Urinary bladder (tissue), 4 donors: ENCODE data around the gene AGO1. TPM values are rescaled to one million over a fixed set of nuclear protein-coding genes. Genes with fewer than 3 reads are reported as not detected.

Experiments used
- DNase-seq: peaks from one replicate; pipeline ENCODE4 v3.0.0-alpha.2; 2015; ENCODE audit errors: extremely low spot score
- H3K27ac ChIP-seq: one replicate; pipeline ENCODE4 v1.5.1; 2013; ENCODE audit warnings: low read depth, mild to moderate bottlenecking, moderate library complexity
- H3K36me3 ChIP-seq: one replicate; pipeline ENCODE4 v1.6.1; 2013; ENCODE audit warnings: mild to moderate bottlenecking, moderate library complexity; ENCODE audit not compliant: insufficient read depth
- H3K4me1 ChIP-seq: one replicate; pipeline ENCODE4 v1.6.1; 2013; ENCODE audit warnings: mild to moderate bottlenecking, moderate library complexity; ENCODE audit not compliant: insufficient read depth
- H3K4me3 ChIP-seq: one replicate; pipeline ENCODE4 v1.5.1; 2013; ENCODE audit warnings: low read depth, low read length
- WGBS: extraction: QIAGEN DNeasy Blood & Tissue Kit; methylation state at CpG from one replicate; pipeline ENCODE4 v1.1.7; 2013; 5-methylcytosine and 5-hydroxymethylcytosine counted together
- polyA plus RNA-seq: library from polyadenylated mRNA; stranded (reverse); fragments of 200-250 nt; gene quantifications from one replicate; pipeline ENCODE4 v1.2.3, GENCODE V29; 2013
- total RNA-seq: library from RNA; depleted of rRNA; stranded (reverse); fragments of >200 nt; gene quantifications from one replicate; pipeline ENCODE4 v1.2.3, GENCODE V29; 2014
- donor health status: healthy with polysubstance abuse.
- donor health status: healthy.

AGO1 gene
- total RNA-seq = 10.6 TPM
- 9.4 TPM for polyA plus RNA-seq

DNA sequence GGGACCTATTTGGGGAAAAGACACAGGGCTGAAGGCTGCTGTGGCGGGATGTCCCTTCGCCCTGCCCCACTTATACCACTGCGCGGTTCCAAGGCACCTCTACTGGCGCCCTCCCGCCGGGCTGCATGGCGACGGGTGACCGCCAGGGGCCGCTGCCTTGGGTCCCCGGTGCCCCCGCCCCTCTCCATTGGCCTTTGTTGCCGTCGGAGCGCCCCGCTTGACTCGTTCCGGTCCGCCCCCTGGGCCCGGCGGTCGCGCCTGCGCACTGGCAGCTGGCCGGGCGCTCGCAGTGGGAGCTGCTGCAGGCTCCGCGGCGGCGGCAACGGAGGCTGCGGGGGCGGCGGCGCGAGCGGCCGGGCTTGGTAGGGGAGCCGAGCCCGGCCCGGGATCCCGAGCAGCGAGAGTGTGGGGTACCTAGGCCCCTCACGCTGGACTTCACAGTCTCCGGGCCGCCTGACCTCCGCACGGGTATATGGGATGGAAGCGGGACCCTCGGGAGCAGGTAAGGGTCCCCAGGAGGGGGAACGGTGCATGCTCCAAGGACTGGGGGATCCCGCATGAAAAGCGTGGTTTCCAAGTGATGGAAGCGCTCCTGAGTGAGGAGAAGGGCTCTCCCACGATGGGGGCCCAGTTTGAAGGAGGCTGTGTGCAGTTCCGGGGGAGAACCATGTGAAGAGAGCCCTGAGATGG, at the start of gene AGO1:
Gene AGO1, plus strand, starts transcription at position 265 of the 690 bp plus-strand sequence. Its CDS starts 213 bp downstream, at position 478.
- no peaks in the 10 kb centered on the region for H3K36me3 ChIP-seq
- H3K27ac ChIP-seq = peak within 1 kb of the TSS; percentile 25
- WGBS = under 1% methylated on average over 58 of the region's 58 CpGs
- H3K4me3 ChIP-seq = peak within 1 kb of the TSS; percentile 77
- DNase-seq = peak; percentile 73
- H3K4me1 ChIP-seq = peaks cover 4% of the 10 kb centered on the region

DNA sequence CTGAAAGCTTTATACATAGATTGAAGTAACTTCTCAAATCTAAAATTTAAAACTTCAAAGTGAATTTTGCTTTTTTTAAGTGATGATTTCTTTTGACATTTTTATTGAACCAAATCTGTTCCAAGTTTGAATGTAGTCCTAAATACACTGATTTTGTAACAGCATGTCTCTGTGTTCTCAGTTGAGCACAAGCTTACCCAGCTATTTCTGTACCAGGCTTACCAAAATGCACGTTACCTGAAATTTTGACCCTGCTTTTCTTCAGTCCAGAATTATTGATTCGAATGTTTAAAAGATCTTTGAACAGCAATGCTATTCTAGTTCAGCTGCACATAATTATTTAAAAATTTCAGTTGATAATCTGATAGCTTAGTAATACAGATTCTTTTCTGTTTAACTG, 49.6 kb upstream of the AGO1 start:
- H3K4me1 ChIP-seq = no peaks in the 10 kb centered on the region
- H3K36me3 ChIP-seq = peaks cover 5% of the 10 kb centered on the region
- 94% methylated on average over 2 of the region's 2 CpGs for WGBS
- H3K4me3 ChIP-seq = no peak overlapping the region
- no peak for DNase-seq
- H3K27ac ChIP-seq = no peak overlapping the region

DNA sequence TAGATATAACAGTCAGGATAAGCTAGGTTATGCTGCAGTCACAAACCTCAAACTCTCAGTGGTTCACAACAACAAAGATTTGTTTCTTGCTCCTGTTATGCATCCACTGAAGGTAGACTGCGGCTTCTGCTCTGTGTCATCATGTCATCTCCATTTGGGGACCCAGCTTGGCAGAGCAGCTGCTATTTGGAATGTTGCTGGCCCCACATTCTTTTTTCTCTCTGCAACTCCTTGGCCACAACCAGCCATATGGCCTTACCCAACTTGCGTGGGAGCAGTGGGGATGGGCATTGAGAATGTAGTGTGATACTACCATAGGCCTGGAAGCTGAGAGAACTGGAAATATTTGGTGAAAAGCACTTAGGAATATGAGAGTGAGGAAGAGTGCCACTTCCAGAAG, 48.8 kb upstream of the AGO1 start:
- no peaks in the 10 kb centered on the region for H3K4me1 ChIP-seq
- no peak for DNase-seq
- H3K4me3 ChIP-seq = no peak overlapping the region
- 90% methylated on average over 2 of the region's 2 CpGs for WGBS
- no peak overlapping the region for H3K27ac ChIP-seq
- peaks cover 5% of the 10 kb centered on the region for H3K36me3 ChIP-seq

DNA sequence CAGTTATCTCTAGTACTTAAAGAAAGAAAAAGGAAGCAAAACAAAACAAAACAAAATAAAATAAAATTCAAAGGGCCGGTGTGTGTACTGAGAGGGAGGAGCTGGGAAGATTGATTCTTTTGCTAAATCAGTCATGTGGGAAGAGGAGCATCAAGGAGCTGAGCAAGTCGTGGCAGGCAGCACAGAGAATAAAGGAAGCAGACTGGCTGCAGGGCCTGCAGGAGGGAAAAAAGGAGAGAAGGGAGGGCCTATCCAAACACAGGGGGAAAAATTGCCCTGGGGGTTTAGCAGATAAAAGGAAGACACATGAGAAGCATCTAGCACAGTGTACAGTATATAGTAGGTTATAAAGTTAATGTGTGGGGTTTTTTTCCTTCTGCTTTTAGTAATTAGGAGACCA, 47.6 kb upstream of the AGO1 start:
- Histone ChIP-seq H3K4me3 (no peak overlapping the region), H3K36me3 (peaks cover 5% of the 10 kb centered on the region), H3K4me1 (no peaks in the 10 kb centered on the region), H3K27ac (no peak overlapping the region)
- no peak for DNase-seq
- WGBS = 60% methylated on average over 2 of the region's 2 CpGs

DNA sequence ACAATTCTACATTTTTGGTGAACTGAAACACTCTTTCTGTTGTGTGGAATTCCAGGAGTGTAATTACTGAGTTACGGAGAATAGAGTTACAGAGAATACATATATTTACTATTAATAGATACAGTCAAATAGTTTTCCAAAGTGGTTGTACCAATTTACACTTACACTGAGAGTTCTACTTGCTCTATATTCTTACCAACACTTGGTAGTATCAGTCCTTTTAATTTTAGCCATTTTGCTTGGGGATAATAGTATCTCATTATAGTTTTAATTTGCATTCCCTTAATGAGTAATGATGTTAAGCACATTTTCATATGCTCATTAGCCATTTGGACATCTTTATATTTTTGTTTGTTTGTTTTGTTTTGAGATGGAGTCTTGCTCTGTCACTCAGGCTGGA, 46.3 kb upstream of the AGO1 start:
- no peak for DNase-seq
- no peaks in the 10 kb centered on the region for H3K4me1 ChIP-seq
- no peak overlapping the region for H3K27ac ChIP-seq
- WGBS = 99% methylated on average over 1 of the region's 1 CpG
- peaks cover 5% of the 10 kb centered on the region for H3K36me3 ChIP-seq
- no peak overlapping the region for H3K4me3 ChIP-seq

DNA sequence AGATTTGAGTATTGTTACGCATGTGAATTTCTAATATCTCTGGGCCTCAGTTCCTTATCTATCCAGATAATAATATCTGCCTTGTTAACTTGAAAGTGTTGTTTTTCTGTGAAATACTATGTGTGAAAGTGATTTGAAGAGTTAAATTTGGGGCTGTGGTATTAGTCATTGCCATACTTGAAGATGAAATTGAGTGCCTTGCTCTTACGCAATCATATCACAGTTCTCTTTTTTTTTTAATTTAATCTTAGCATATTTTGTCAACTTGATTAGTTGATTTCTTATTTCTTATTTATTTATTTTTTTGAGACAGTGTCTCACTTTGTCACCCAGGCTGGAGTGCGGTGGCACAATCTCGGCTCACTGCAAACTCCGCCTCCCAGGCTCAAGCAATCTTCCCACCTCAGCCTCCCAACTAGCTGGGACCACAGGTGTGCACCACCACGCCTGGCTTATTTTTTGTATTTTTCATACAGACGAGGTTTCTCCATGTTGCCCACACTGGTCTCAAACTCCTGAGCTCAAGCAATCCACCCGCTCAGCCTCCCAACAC, 44.2 kb upstream of the AGO1 start:
- DNase-seq = no peak
- Histone ChIP-seq H3K4me1 (no peaks in the 10 kb centered on the region), H3K4me3 (no peak overlapping the region), H3K27ac (no peak overlapping the region), H3K36me3 (peaks cover 2% of the 10 kb centered on the region)
- 95% methylated on average over 8 of the region's 8 CpGs for WGBS

DNA sequence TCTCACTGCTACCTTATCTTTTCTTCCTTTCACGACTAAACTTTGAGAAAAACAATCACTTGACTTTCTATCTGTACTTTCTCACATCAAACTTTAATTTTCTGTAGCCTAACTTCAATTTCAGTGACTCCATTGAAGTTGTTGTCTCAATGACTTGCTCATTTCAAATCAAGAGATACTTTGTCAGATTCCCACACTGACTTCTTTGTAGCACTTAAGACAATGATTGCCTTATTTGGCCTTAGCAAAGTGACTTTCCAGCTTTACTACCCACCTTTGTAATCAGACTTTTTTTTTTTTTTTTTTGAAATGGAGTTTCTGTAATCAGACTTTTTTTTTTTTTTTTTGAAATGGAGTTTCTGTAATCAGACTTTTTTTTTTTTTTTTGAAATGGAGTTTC, 38.2 kb upstream of the AGO1 start:
- Histone ChIP-seq H3K27ac (no peak overlapping the region), H3K4me1 (no peaks in the 10 kb centered on the region), H3K4me3 (no peak overlapping the region), H3K36me3 (peaks cover 4% of the 10 kb centered on the region)
- WGBS = 52% methylated on average over 1 of the region's 1 CpG
- no peak for DNase-seq

DNA sequence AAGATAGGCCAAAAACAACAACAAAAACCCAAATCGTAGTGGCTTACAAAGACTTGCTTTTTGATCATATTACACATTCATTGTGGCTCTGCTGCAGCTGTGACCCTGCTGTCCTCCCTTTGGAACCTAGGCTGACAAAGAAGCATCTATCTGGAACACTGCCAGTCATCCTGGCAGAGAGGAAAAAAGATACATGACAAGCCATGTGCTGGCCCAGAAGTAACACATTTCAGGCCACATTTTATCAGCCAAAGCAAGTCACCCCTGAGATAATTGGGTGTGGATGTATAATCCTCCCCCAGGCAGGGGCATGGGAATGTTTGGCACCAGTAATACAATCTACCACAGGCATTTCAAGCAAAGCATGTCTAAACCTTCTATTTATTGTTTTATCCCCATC, 37.2 kb upstream of the AGO1 start:
- H3K27ac ChIP-seq = no peak overlapping the region
- DNase-seq = no peak
- no peaks in the 10 kb centered on the region for H3K4me1 ChIP-seq

DNA sequence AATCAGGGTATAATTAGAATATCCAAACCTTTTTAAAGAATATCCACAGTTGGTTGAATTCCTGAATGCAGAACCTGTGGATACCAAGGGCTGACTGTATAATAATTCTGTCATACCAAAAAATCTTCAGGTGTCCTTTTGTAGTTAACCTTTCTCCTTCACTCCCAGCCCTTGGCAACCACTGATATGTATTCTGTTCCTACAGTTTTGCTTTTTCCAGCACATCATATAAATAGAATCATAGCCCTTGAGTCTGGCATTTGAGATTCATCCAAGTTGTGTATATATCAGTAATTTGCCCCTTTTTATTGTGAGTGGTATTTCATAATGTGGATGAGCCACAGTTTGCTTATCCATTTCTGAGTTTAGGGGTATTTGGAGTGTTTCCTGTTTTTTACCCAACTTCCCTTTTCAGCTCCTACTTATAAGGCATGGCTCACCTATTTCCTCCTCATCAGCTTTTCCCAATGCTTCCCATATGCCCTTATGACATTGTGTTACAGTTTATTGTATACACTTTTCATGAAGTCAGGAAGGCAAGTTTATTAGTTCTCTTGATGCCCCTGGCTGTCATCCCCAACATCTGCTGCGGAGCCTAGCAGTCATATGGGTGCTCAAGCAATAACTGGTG, 35.0 kb upstream of the AGO1 start:
- Histone ChIP-seq H3K4me3 (no peak overlapping the region), H3K4me1 (no peaks in the 10 kb centered on the region), H3K36me3 (peaks cover 5% of the 10 kb centered on the region), H3K27ac (no peak overlapping the region)
- 81% methylated on average over 1 of the region's 1 CpG for WGBS
- DNase-seq = no peak

More for the DNA sequence above, 37.2 kb upstream of the AGO1 start:
- Histone ChIP-seq H3K36me3 (peaks cover 4% of the 10 kb centered on the region), H3K4me3 (no peak overlapping the region)
- WGBS = 68% methylated on average over 1 of the region's 1 CpG

DNA sequence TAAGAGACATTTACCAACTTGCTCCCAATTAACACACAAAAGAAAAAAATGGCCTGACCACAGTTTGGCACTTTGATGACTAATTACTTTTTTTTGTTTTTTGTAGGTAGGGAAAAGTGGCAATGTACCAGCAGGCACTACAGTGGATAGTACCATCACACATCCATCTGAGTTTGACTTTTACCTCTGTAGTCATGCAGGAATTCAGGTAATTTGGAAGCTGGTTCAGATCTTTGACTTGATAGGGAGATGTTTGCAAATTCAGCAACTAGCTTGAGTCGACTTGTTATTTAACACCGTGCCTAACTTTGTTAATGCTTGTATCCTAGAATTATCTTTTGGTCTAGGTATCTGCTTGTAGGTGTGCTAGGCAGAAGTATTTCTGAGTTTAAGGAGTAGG, 33.0 kb upstream of the AGO1 start:
- H3K4me1 ChIP-seq = no peaks in the 10 kb centered on the region
- no peak overlapping the region for H3K27ac ChIP-seq
- WGBS = 77% methylated on average over 2 of the region's 2 CpGs
- no peak overlapping the region for H3K4me3 ChIP-seq
- no peak for DNase-seq
- H3K36me3 ChIP-seq = peaks cover 5% of the 10 kb centered on the region

DNA sequence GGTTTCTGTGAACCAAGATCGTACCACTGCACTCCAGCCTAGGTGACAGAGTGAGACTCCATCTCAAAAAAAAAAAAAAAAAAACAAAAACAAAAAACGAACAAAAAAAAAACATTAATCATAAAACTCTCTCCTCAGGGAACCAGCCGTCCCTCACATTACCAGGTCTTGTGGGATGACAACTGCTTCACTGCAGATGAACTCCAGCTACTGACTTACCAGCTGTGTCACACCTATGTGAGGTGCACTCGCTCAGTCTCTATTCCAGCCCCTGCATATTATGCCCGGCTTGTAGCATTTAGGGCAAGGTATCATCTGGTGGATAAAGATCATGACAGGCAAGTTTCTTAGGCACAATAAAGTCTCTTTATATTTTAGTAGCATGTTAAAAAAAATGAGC, 32.3 kb upstream of the AGO1 start:
- H3K4me1 ChIP-seq = no peaks in the 10 kb centered on the region

DNA sequence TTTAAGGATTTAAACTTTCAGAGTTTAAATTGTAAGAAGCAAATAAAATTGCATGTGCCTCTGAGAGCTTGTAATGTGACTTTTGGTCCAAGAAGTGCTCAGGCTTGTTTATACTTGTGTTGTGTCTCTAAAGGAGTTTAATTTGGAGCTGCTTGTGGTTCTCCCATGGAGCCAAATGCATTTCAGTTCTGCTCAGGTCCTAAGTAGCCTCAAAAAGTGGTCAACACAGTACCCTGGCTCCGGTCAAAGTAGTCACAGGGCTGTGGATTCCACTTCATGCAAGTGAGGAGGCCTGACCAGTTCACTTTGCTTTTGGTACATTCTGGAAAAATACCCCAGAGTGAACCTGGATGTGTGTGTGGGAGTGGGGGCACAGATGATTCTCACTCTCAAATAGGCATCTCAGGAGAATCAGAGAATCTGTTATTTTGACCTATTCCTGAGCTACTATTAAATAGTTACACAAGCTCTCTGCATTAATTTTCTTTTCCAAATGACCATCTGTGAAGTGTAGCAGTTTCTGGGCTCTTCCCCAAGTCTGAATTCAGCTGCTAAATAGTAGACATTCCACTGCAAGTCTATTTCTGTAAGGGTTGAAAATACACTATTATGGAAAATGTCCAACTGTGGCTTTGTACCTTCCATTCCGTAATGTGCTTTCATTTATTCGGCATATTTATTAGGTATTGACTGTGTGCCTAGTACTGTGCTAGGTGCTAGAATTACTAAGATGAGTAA, 31.7 kb upstream of the AGO1 start:
- peak; percentile 66 for DNase-seq
- peaks cover 3% of the 10 kb centered on the region for H3K36me3 ChIP-seq
- H3K27ac ChIP-seq = no peak overlapping the region
- no peak overlapping the region for H3K4me3 ChIP-seq
- no peaks in the 10 kb centered on the region for H3K4me1 ChIP-seq
- 35% methylated on average over 3 of the region's 3 CpGs for WGBS

More for the DNA sequence above, 32.3 kb upstream of the AGO1 start:
- WGBS = 59% methylated on average over 5 of the region's 5 CpGs
- no peak overlapping the region for H3K4me3 ChIP-seq
- no peak overlapping the region for H3K27ac ChIP-seq
- H3K36me3 ChIP-seq = peaks cover 3% of the 10 kb centered on the region
- DNase-seq = no peak

DNA sequence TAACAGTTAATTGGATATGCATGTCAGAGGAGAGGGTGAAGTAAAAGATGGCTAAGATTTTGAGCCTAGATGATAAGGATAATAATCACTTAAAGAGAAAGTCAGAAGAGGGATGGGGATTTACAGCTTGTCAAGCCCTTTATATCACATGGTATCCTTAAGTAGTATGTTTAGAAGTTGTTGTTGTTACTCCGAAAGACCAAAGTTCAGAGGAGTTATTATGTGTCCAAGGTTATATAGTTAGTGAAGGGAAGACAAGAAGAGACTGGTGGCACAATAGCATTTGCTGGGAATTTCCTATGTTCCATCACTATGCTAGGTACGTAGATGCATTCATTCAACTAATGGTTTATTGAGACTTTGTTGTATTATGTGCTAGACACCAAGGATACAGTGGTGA, 30.8 kb upstream of the AGO1 start:
- Histone ChIP-seq H3K4me3 (no peak overlapping the region), H3K27ac (no peak overlapping the region), H3K4me1 (no peaks in the 10 kb centered on the region), H3K36me3 (peaks cover 3% of the 10 kb centered on the region)
- no peak for DNase-seq
- WGBS = 33% methylated on average over 2 of the region's 2 CpGs
